Activated naive CD8-positive, alpha-beta T cell treated with anti-CD3 and anti-CD28 coated beads for 36 hours (primary cell): Measurements from ENCODE around the gene SNRPF. TPM values are rescaled to one million over a fixed set of nuclear protein-coding genes. Genes with fewer than 3 reads are reported as not detected.
"Not testable (repeated sequence)": the region's sequence is repeated elsewhere in the genome, so short reads cannot be mapped to it uniquely, and the experiment has no call there.

Source experiments
- DNase-seq: peaks from one replicate; pipeline ENCODE4 v3.0.0; 2021
- H3K27ac Mint-ChIP-seq: one replicate; pipeline ENCODE4 v1.8.0; 2022; ENCODE audit warnings: mild to moderate bottlenecking, moderate library complexity, mixed read lengths
- H3K27me3 Mint-ChIP-seq: one replicate; pipeline ENCODE4 v1.8.0; 2022; ENCODE audit warnings: mild to moderate bottlenecking, mixed read lengths
- H3K36me3 Mint-ChIP-seq: one replicate; pipeline ENCODE4 v1.8.0; 2021; ENCODE audit warnings: mild to moderate bottlenecking, mixed read lengths
- H3K4me1 Mint-ChIP-seq: one replicate; pipeline ENCODE4 v1.8.0; 2021; ENCODE audit warnings: mixed read lengths
- H3K4me3 Mint-ChIP-seq: one replicate; pipeline ENCODE4 v1.8.0; 2022; ENCODE audit warnings: mild to moderate bottlenecking, moderate library complexity, mixed read lengths
- H3K9me3 Mint-ChIP-seq: one replicate; pipeline ENCODE4 v1.8.0; 2022; ENCODE audit warnings: mixed read lengths
- total RNA-seq, 2 experiments: library from RNA; stranded (reverse); gene quantifications; one replicate each; pipeline ENCODE4 v1.2.3, GENCODE V29; 2021

Gene SNRPF
- total RNA-seq = 10 to 100 TPM; 54.9 to 57.9 TPM

DNA sequence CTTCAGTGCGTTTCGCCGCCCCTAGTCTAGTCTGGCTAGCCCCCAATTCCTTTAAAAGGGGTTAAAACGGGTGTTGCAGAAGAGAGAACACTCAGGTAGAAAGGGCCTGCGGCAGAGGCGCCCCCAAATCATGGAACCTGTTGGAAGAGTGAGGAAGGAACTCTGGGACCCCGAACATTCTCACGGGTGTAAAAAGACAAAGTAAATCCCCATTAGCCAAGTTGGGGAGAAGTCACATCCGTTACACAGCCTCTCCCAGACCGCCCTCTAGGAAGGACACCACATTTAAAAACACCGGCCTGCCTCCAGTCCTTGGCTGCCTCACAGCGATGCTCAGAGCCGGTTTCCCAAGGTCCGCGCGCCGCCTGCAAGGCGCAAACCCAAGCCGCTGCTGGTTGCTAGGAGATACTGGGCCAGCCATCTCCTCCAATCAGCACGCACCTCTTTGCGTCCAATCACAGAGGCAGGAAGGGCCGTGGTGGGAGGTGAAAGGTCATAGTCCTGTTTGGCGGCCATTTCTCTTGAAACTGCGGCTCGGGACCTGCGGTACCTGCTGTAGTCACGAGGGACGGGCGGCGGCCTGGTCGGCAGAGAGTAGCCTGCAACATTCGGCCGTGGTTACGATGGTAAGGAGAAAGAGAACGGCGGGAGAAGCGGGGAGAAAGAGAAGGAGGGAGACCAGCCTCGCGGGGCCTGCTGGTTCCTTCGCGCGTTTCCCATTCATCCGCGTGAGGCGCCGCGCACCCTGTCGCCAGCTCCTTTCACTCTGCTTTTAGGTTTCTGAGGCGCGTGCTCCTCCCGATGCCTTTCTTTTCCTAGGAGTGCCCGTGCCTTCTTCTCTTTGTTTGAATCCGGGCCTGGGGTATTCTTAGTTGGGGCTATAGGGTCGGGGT, at the start of gene SNRPF:
SNRPF (plus strand) TSS at position 502 of the 893 bp plus-strand sequence; CDS start at position 624, 122 bp downstream.
- no peak within 1 kb of the TSS for H3K27ac Mint-ChIP-seq

GRCh38 chr12:95809000-95809680, 49.6 kb upstream of the SNRPF start:
- no peak overlapping the region for H3K4me3 Mint-ChIP-seq
- H3K36me3 Mint-ChIP-seq = no peaks in the 10 kb centered on the region
- no peaks in the 10 kb centered on the region for H3K4me1 Mint-ChIP-seq
- H3K9me3 Mint-ChIP-seq = no peaks in the 10 kb centered on the region
- H3K27ac Mint-ChIP-seq = no peak overlapping the region
- H3K27me3 Mint-ChIP-seq = peaks cover 40% of the 10 kb centered on the region
- DNase-seq = no peak

More for the DNA sequence above, at the start of gene SNRPF:
- peaks cover 27% of the 10 kb centered on the region for H3K36me3 Mint-ChIP-seq
- peaks cover 27% of the 10 kb centered on the region for H3K4me1 Mint-ChIP-seq
- no peak within 1 kb of the TSS for H3K4me3 Mint-ChIP-seq
- no peaks in the 10 kb centered on the region for H3K27me3 Mint-ChIP-seq
- DNase-seq = peak; percentile 91
- peaks cover 2% of the 10 kb centered on the region for H3K9me3 Mint-ChIP-seq

DNA sequence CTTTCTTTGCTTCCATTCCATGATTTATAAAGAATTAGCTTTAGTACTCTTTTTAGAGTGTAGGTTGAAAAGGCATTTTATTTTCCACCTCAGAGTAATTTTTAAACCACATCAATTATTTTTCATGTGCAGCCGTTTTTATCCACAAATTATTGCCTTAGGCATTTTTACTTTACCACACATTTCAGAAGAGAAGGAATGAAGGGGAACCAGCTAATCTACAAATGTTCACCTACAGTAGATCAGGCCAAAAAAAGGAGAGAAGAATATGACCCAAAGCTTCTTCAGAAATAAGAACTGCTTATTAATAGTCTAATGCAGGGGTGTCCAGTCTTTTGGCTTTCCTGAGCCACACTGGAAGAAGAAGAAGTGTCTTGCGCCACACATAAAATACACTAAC, 48.3 kb upstream of the SNRPF start:
- Mint-ChIP-seq H3K36me3 (no peaks in the 10 kb centered on the region), H3K27ac (no peak overlapping the region), H3K9me3 (no peaks in the 10 kb centered on the region), H3K4me1 (no peaks in the 10 kb centered on the region), H3K27me3 (peaks cover 41% of the 10 kb centered on the region), H3K4me3 (no peak overlapping the region)
- DNase-seq = no peak

DNA sequence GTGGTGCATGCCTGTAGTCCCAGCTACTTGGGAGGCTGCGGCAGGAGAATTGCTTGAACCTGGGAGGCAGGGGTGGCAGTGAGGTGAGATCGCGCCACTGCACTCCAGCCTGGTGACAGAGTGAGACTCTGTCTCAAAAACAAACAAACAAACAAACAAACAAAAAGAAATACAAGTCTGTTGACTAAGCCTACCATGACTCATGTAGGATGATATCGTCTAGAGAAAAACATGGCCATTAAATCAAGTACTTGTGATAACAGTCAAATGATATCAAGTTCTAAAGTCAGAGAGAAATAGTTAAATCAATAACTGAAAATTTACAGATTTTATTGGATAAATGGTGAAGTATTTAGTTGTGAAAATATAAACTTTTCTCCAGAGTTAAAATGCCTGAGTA, 46.6 kb upstream of the SNRPF start:
- H3K4me3 Mint-ChIP-seq, H3K9me3 Mint-ChIP-seq, H3K36me3 Mint-ChIP-seq, H3K27ac Mint-ChIP-seq, DNase-seq, H3K4me1 Mint-ChIP-seq: not testable (repeated sequence)
- peaks cover 37% of the 10 kb centered on the region for H3K27me3 Mint-ChIP-seq

DNA sequence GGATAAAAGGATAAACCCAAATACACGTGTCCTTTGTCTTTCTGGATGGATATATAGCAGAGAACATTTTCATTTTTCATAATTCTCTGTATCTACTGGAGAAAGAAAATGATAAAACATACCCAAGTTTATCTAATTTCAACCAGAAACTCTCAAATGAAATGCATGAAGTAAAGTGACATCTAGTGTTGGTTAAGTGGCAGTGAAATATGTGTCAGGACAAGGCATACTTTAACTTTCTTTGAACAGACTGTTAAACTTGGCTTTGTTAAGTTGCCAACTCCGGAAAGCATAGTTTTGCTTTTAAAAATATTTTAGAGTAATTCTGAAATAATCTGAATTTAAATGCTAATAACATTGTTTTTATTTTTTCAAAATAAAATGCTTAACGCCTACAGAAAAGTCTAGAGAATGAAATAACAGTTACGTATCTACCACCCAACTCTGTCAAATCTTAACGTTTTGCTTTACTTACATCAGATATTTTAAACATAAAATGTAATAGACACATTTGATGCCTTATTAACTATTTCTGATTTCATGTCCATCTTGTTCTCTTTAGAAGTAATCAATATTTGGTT, 43.0 kb upstream of the SNRPF start:
- Mint-ChIP-seq H3K9me3 (no peaks in the 10 kb centered on the region), H3K4me1 (no peaks in the 10 kb centered on the region), H3K27ac (no peak overlapping the region), H3K36me3 (no peaks in the 10 kb centered on the region), H3K4me3 (no peak overlapping the region), H3K27me3 (peaks cover 26% of the 10 kb centered on the region)
- no peak for DNase-seq

GRCh38 chr12:95820096-95820703, 38.6 kb upstream of the SNRPF start:
- H3K27ac Mint-ChIP-seq = no peak overlapping the region
- H3K36me3 Mint-ChIP-seq = no peaks in the 10 kb centered on the region
- H3K9me3 Mint-ChIP-seq = no peaks in the 10 kb centered on the region
- H3K27me3 Mint-ChIP-seq = peaks cover 12% of the 10 kb centered on the region
- no peaks in the 10 kb centered on the region for H3K4me1 Mint-ChIP-seq
- DNase-seq = no peak
- H3K4me3 Mint-ChIP-seq = no peak overlapping the region

DNA sequence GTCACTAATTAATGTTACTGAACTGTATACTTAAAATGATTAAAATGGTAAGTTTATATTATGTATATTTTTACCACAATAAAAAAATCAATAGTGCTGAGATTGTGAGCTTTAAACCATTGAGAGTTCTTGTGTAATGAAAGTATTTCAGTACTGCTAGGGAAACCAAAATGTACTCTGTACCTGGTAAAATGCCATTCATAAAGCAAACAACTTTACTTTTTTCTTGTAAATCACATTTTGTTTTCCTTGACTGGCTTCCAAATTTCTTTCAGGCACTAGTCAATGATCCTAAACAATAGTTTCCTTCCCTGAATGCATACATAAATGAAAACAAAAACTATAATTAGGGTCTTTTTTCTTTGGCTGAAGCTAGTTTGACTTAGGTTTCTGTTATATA, 29.4 kb upstream of the SNRPF start:
- Mint-ChIP-seq H3K4me3 (no peak overlapping the region), H3K36me3 (no peaks in the 10 kb centered on the region), H3K4me1 (no peaks in the 10 kb centered on the region), H3K27me3 (peaks cover 29% of the 10 kb centered on the region), H3K27ac (no peak overlapping the region), H3K9me3 (no peaks in the 10 kb centered on the region)
- no peak for DNase-seq

GRCh38 chr12:95830335-95831089, 28.2 kb upstream of the SNRPF start:
- DNase-seq = no peak
- H3K4me3 Mint-ChIP-seq = no peak overlapping the region
- H3K27me3 Mint-ChIP-seq = peaks cover 26% of the 10 kb centered on the region
- no peak overlapping the region for H3K27ac Mint-ChIP-seq
- H3K36me3 Mint-ChIP-seq = no peaks in the 10 kb centered on the region
- no peaks in the 10 kb centered on the region for H3K4me1 Mint-ChIP-seq
- H3K9me3 Mint-ChIP-seq = no peaks in the 10 kb centered on the region

DNA sequence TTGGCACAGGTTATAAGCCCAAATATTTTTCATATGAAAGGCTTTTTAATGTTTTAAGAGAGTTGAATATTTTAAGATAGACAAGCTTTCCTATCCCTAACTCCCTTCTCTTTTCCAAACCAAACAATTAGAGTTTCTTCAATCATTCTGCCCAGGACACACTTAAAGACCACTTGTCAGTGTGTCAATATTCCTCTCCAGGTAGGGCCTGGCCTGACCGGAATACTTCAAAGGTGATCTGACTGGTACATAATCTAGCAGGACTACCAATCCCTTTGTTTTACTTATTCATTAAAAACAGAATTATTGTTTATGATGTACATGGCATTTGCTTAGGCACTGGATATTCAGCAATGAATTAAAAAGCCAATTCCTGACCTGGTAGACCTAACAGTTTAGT, 24.2 kb upstream of the SNRPF start:
- peaks cover 6% of the 10 kb centered on the region for H3K4me1 Mint-ChIP-seq
- H3K27ac Mint-ChIP-seq = no peak overlapping the region
- H3K9me3 Mint-ChIP-seq = no peaks in the 10 kb centered on the region
- H3K27me3 Mint-ChIP-seq = peaks cover 44% of the 10 kb centered on the region
- no peak overlapping the region for H3K4me3 Mint-ChIP-seq
- DNase-seq = no peak
- no peaks in the 10 kb centered on the region for H3K36me3 Mint-ChIP-seq

DNA sequence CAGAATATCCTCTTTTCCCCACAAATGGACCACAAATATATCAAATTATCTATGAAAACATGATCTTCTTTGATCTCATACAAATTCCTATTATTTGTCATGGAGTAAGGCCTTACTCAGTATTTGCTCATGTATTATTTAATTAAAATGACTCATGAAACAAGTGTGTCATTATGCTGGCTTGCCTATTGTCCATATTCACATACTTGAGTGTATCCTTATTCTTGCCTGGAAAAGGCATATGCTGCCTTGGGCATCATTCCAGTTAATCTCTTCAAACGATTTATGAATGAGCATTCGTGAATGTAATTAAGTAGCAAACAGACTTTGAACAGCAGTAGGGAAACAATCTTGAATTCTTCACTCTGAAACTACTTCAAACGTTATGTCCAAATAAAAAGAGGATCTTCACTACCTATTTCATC, 22.6 kb upstream of the SNRPF start:
- Mint-ChIP-seq H3K4me3 (no peak overlapping the region), H3K4me1 (peaks cover 6% of the 10 kb centered on the region), H3K9me3 (no peaks in the 10 kb centered on the region), H3K27me3 (peaks cover 34% of the 10 kb centered on the region), H3K36me3 (no peaks in the 10 kb centered on the region), H3K27ac (no peak overlapping the region)
- no peak for DNase-seq

DNA sequence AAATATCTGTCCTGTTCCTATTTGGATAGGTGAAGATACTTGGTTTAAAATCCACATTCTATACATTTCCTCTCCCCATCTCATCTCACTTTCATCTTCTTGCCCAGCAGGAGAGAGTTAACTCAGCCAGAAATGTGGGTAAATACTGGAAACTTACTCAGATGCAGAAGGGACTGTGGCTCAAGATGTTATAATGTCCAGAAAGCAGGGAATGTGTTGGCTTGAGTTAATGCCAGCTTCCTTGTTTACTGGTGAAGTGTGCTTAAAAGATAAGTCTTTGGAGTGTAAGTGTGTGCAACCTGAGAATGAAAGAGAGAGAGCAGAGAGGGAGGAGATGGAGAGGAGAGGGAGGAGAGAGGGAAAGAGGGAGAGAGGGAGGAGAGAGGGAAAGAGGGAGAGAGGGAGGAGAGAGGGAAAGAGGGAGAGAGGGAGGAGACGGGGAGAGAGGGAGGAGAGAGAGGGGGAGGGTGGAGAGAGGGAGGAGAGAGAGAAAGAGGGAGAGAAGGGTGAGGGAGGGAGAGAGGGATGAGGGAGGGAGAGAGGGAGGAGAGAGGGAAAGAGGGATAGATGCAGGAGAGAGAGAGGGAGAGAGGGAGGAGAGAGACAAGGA, 22.0 kb upstream of the SNRPF start:
- H3K36me3 Mint-ChIP-seq = no peaks in the 10 kb centered on the region
- no peak for DNase-seq
- H3K9me3 Mint-ChIP-seq = no peaks in the 10 kb centered on the region
- peaks cover 29% of the 10 kb centered on the region for H3K27me3 Mint-ChIP-seq
- H3K4me3 Mint-ChIP-seq = no peak overlapping the region
- no peak overlapping the region for H3K27ac Mint-ChIP-seq
- peaks cover 6% of the 10 kb centered on the region for H3K4me1 Mint-ChIP-seq

DNA sequence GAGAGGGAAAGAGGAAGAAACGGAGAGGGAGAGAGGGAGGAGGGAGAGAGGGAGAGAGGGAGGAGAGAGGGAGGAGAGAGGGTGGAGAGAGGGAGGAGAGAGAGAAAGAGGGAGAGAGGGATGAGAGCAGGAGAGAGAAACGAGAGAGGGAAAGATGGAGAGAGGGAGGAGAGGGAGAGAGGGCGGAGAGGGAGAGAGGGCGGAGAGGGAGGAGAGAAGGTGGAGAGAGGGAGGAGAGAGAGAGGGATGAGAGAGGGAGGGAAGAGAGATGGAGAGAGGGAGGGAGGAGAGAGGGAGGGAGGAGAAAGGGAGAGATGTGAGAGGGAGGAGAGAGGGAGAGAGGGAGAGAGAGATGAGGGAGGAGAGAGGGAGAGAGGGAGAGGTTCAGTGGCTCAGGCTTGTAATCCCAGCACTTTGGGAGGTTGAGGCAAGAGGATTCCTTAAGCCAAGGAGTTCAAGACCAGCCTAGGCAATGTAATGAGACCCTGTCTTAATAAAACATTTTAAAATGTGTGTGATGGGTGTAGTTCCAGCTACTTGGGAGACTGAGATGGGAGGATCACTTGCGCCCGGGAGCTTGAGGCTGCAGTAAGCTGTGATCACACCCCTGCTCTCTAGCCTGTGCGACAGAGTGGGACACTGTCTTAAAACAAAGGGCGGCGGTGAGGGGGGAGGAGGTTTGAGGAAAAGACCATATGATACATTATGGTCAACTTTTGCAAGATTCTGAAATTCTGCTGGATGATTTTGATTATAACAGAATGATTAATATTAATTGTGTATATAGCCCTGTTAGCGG, 21.3 kb upstream of the SNRPF start:
- Mint-ChIP-seq H3K27me3 (peaks cover 24% of the 10 kb centered on the region), H3K36me3 (no peaks in the 10 kb centered on the region), H3K9me3 (no peaks in the 10 kb centered on the region), H3K4me3 (no peak overlapping the region), H3K4me1 (peaks cover 6% of the 10 kb centered on the region), H3K27ac (no peak overlapping the region)
- DNase-seq = no peak

GRCh38 chr12:95838125-95838524, 20.6 kb upstream of the SNRPF start:
- Mint-ChIP-seq H3K9me3 (no peaks in the 10 kb centered on the region), H3K27me3 (peaks cover 27% of the 10 kb centered on the region), H3K36me3 (no peaks in the 10 kb centered on the region), H3K4me3 (no peak overlapping the region), H3K27ac (no peak overlapping the region), H3K4me1 (peaks cover 6% of the 10 kb centered on the region)
- no peak for DNase-seq
